SK-N-MC (cell line): ENCODE data around the gene TEX9.

ENCODE experiments used
- DNase-seq: peaks from one replicate; pipeline ENCODE4 v3.0.0-alpha.2; 2011; ENCODE audit warnings: low read depth, low spot score
- H3K27ac ChIP-seq: fragments of 200-600 bp; sonication (generic); 2 replicates; pipeline ENCODE4 v1.5.1; 2016; ENCODE audit warnings: mixed run types
- H3K36me3 ChIP-seq: fragments of 200-600 bp; sonication (generic); 2 replicates; pipeline ENCODE4 v1.6.1; 2017; ENCODE audit warnings: antibody characterized with exemption, low read length, mixed read lengths; ENCODE audit not compliant: insufficient read depth
- H3K4me3 ChIP-seq: fragments of 200-600 bp; sonication (generic); 2 replicates; pipeline ENCODE4 v1.5.1; 2016
- H3K9ac ChIP-seq: fragments of 200-600 bp; sonication (generic); 2 replicates; pipeline ENCODE4 v1.8.0; 2017; ENCODE audit warnings: mixed run types, mixed read lengths; ENCODE audit not compliant: insufficient read length
- H3K9me3 ChIP-seq: fragments of 200-600 bp; sonication (generic); 2 replicates; pipeline ENCODE4 v1.6.1; 2017; ENCODE audit warnings: low read depth, mild to moderate bottlenecking, antibody characterized with exemption, low read length, moderate library complexity, mixed read lengths
- EZH2 ChIP-seq: fragments of 200-600 bp; sonication (generic); IDR thresholded peaks from one replicate; pipeline ENCODE4 v1.6.1; 2017; ENCODE audit warnings: antibody characterized with exemption
- FOXP2 ChIP-seq: optimal IDR thresholded peaks from 2 replicates; pipeline ENCODE3; 2011; ENCODE audit warnings: mild to moderate bottlenecking, moderate library complexity; ENCODE audit not compliant: insufficient read depth; ENCODE audit errors: extremely low read length, control extremely low read depth
- POLR2AphosphoS5 ChIP-seq: IDR thresholded peaks from 2 replicates; pipeline ENCODE4 v1.6.1; 2012; ENCODE audit warnings: mild to moderate bottlenecking, low read depth, low read length, borderline replicate concordance

Gene TEX9

GRCh38 chr15:56339594-56339993 lies 25.6 kb upstream of the TEX9 start:
- Histone ChIP-seq H3K9me3 (no peaks in the 10 kb centered on the region), H3K9ac (no peak overlapping the region), H3K36me3 (no peaks in the 10 kb centered on the region), H3K27ac (no peak overlapping the region), H3K4me3 (no peak overlapping the region)
- DNase-seq: no peak
- TF ChIP-seq FOXP2 (no peak), POLR2AphosphoS5 (no peak), EZH2 (no peak)

DNA sequence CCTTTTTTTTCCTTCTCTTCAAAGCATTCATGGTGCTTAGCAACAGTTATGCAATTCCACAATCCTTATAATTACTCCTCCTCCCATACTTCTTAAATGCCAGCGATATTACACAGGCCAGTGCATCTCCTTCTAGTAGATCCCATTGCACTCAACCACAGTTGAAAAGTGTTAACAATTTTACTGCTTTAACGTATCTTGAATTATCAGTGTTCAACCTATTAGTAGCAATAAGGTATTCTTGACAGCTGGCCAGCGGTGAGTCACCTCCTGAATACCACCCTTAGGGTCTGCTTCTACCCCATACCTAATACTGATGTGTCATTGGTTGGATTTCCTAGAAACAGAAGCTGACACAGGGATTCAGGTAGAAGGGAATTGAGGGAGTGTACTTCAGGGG lies 24.0 kb upstream of the TEX9 start:
- H3K9ac ChIP-seq: no peak overlapping the region
- H3K36me3 ChIP-seq: no peaks in the 10 kb centered on the region
- TF ChIP-seq FOXP2: no peak
- TF ChIP-seq EZH2: no peak
- no peak for TF ChIP-seq POLR2AphosphoS5
- no peak overlapping the region for H3K4me3 ChIP-seq
- no peak overlapping the region for H3K27ac ChIP-seq
- DNase-seq: no peak
- H3K9me3 ChIP-seq: no peaks in the 10 kb centered on the region

DNA sequence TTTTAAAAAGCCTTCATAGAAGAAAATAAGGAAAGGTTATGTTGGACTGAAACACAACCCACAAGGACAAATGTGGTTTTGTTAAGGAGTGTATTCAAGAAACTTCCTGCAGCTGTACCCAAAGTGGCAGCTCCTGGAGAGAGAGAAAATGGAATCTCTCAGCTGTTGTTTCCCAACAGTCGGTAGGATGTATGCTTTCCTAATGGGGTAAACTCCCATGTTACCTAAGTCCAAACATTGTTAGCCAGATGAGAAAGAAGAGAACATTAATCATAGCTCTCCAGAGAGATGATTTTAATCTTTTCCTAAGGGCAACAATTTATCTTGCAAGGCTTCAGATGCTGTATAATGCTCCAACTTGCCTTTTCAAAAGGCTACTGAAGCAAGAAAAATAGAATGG lies 22.6 kb upstream of the TEX9 start:
- Histone ChIP-seq H3K9me3 (no peaks in the 10 kb centered on the region), H3K4me3 (no peak overlapping the region), H3K27ac (no peak overlapping the region), H3K9ac (no peak overlapping the region), H3K36me3 (no peaks in the 10 kb centered on the region)
- TF ChIP-seq FOXP2 (no peak), POLR2AphosphoS5 (no peak), EZH2 (no peak)
- DNase-seq: no peak

- Histone ChIP-seq H3K36me3 (no peaks in the 10 kb centered on the region), H3K9me3 (no peaks in the 10 kb centered on the region), H3K4me3 (no peak overlapping the region), H3K27ac (no peak overlapping the region), H3K9ac (no peak overlapping the region)
- TF ChIP-seq POLR2AphosphoS5: no peak
- TF ChIP-seq EZH2: no peak
- TF ChIP-seq FOXP2: no peak
- no peak for DNase-seq
Measured at GRCh38 chr15:56343879-56344278, 21.3 kb upstream of the TEX9 start.

DNA sequence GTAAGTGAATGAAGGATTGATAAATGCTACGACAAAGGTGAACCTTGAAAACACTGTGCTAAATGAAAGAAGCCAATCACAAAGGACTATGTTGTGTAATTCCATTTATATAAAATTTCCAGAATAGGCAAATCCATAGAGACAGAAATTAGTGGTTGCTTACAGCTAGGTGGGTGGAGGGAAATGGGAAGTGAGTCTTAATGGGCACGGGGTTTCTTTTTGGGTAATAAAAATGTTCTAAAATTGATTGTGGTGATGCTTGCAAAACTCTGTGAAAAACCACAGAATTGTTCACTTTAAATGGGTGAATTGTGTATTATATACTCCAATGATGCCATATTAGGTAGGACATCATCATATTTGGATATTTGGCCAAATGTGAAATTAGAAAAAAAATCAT lies 20.9 kb upstream of the TEX9 start:
- Histone ChIP-seq H3K27ac (no peak overlapping the region), H3K4me3 (no peak overlapping the region), H3K9me3 (no peaks in the 10 kb centered on the region), H3K36me3 (no peaks in the 10 kb centered on the region), H3K9ac (no peak overlapping the region)
- no peak for DNase-seq
- no peak for TF ChIP-seq EZH2
- no peak for TF ChIP-seq POLR2AphosphoS5
- TF ChIP-seq FOXP2: no peak

- no peak overlapping the region for H3K27ac ChIP-seq
- no peaks in the 10 kb centered on the region for H3K9me3 ChIP-seq
- no peak for DNase-seq
- H3K9ac ChIP-seq: no peak overlapping the region
- no peak overlapping the region for H3K4me3 ChIP-seq
- TF ChIP-seq EZH2: no peak
- no peak for TF ChIP-seq POLR2AphosphoS5
- TF ChIP-seq FOXP2: no peak
- H3K36me3 ChIP-seq: no peaks in the 10 kb centered on the region
Measured at GRCh38 chr15:56346414-56346813, 18.8 kb upstream of the TEX9 start.

GRCh38 chr15:56349554-56349953 lies 15.7 kb upstream of the TEX9 start:
- Histone ChIP-seq H3K9ac (no peak overlapping the region), H3K4me3 (no peak overlapping the region), H3K27ac (no peak overlapping the region), H3K36me3 (no peaks in the 10 kb centered on the region), H3K9me3 (no peaks in the 10 kb centered on the region)
- DNase-seq: no peak
- no peak for TF ChIP-seq EZH2
- no peak for TF ChIP-seq FOXP2
- no peak for TF ChIP-seq POLR2AphosphoS5

DNA sequence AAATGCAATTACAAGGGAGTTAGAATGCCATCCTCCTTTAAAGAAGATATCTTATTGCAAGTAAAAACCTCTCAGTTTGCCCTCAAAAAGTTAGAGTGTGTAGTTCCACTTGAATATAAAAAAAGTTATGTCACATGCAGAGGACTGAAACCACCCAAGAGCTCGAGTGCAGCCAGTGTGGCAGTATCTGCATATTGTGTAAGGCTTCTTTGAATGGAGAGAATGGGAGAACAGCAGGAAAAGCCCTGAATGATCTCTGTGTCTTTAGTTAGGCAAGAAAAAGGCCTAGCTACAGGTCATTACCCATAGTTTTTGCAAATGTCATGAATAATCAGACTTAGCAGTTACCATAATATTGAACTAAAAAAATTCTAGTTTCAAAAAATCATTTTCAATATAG lies 13.9 kb upstream of the TEX9 start:
- H3K36me3 ChIP-seq: no peaks in the 10 kb centered on the region
- TF ChIP-seq POLR2AphosphoS5 (no peak), FOXP2 (no peak), EZH2 (no peak)
- no peak overlapping the region for H3K4me3 ChIP-seq
- no peaks in the 10 kb centered on the region for H3K9me3 ChIP-seq
- H3K9ac ChIP-seq: no peak overlapping the region
- DNase-seq: no peak
- no peak overlapping the region for H3K27ac ChIP-seq

DNA sequence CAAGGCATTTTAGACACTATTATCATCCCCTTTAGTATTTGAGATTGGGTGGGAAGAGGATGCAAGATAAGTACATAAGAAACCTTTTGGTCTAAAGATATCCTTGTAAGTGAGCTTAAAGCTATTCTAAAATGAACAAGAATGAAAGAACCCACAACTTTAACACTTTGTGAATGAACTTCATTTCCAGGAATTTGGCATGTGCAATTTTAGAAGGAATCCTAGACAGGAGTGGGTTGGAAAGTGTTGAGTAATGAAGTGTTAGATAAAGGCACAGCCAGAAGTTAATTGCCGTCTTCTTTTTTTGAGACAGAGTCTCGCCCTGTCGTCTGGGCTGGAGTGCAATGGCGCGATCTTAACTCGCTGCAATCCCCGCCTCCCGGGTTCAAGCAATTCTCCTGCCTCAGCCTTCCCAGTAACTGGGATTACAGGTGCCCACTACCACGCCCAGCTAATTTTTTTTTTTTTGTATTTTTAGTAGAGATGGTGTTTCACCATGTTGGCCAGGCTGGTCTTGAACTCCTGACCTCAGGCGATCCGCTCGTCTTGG lies 13.2 kb upstream of the TEX9 start:
- TF ChIP-seq FOXP2 (no peak), EZH2 (no peak), POLR2AphosphoS5 (no peak)
- Histone ChIP-seq H3K4me3 (no peak overlapping the region), H3K36me3 (no peaks in the 10 kb centered on the region), H3K9ac (no peak overlapping the region), H3K9me3 (no peaks in the 10 kb centered on the region), H3K27ac (no peak overlapping the region)
- DNase-seq: no peak
